ENCODE measurements around the gene MPST.
"Not testable (repeated sequence)": the region's sequence is repeated elsewhere in the genome, so short reads cannot be mapped to it uniquely, and the experiment has no call there.

The MPST gene

DNA sequence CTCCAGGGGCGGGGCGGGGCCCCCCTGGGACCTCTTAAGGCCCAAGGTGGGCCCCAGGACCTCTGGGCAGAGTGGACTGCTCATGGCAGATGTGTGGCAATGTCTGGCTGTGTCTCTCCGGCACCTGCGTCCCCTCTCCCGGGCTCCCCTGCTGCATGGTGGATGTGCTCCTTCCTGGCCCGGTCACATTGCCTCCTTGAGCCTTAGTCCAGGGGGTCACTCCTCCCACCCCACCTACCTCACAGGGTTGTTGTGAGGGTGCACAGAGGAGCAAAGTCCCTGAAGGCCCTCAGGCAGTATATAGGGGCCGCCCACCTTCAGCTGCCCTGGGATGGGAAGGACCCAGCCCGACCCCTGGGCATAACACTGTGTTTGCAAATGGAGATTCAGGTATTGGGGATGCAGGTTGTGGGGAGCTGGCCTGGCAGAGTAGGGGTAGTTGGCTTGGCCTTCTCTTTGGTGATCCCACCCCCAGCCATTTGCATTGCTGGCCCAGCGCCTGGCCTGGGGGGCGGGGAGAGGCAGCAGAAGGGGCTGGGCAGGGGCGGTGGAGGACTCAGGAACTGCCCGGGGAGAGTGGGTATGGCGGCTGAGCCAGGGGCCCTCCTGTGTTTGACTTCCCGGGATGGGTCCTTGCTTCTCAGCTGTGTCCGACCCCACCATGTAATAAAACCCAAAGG lies 43.3 kb downstream of the MPST start:
- DNase-seq, result no peak

DNA sequence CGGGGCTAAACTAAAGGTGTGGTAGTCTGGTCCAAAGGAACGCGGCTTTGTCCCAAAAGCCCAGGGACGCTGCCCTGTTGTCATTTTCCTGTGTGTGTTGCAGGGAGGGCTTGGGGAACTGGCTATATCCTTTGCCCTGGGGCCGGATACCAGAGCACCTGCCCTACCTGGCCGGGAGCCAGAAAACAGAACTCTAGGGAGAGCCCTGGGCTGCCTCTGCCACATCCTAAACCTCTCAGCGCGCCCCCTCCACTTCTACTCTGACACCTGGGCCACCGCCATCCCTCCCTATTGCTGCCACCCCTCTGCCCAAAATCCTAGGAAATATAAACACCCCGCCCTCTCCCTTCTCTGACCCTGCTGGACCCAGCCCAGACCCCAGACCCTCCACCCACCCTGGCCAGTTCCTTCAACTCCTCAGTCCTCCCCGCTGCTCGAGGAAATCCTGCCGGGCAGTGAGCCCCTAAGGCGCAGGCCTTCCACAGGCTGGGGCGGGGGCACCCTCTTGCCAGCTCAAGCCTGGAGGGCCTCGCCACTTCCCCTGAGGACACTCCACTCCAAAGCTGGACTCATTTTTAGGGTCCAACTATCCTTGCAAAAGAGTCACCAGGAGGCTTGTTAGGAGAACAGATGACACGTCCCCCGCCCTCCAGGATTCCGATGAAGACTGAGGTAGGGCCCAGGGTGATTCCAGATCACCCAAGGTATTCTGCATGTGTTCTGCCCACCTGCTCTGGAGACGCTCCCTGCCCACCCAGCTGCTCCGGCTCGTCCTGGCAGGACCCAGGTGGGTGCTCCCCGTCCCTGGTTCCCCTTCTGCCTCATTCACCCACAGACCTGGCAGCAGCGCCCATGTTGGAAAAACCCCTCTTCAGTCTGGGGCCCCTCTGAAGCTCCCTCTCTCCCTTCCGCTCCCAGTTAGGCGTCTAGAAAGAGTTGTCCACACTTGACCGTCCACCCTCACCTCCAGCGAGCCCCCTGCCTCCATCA lies 44.2 kb downstream of the MPST start:
- DNase-seq, result no peak

DNA sequence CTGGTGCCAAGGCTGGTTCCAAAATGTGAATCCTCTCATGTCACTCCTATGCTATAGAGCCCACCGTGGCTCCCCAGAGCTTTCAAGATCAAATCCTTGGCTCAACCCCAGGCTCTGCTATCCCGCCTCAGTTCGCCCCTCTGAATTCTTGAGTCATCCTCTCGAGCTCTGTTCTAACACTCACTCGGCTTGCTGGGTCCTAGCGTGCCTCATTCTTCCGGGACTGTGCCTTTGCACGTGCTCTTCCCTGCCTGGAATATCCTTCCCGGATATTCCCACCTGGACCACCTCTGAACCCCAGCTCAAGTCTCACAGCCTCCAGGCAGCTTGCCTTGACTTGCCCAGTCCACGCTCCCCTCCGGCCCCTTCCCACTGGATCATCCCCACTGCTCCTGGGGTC lies 45.0 kb downstream of the MPST start:
- no peak for DNase-seq

DNA sequence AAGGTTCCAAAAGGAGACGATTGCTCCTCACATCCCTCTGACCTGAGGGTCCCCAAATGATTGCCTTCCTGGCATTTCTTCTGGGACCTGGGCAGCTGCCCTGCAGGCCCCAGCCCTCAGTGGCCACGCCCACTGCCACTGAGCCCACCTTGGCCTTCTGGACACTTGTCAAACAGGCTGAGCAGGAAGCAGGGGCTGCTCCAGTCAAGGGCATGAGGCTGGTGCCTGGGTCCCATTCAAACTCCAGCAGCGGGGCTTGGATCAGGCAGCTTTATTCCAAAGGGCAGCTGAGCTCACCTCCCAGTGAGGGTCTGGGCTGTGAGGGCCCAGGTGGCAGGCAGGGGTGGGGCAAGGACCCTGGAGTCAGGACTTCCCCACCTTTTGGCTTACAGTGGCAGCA lies 45.6 kb downstream of the MPST start:
- DNase-seq, result no peak

DNA sequence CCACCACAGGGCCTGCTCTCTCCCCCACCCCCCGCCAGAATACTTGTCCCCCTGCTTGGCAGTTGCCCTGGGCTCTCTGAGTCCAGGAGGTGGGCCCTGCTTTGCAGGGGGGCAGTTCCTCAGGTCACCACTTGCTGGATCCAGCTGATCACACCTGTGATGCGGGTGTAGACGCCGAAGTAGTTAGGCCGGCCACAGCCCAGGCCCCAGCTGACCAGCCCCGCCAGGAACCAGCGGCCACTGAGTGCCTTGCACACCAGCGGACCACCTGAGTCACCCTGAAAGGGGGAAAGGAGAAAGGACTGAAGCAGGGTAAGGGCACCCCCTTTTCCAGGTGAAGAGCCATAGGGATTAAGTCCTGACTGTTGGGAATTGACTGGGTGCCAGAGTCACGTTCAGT lies 46.4 kb downstream of the MPST start:
- no peak for DNase-seq

DNA sequence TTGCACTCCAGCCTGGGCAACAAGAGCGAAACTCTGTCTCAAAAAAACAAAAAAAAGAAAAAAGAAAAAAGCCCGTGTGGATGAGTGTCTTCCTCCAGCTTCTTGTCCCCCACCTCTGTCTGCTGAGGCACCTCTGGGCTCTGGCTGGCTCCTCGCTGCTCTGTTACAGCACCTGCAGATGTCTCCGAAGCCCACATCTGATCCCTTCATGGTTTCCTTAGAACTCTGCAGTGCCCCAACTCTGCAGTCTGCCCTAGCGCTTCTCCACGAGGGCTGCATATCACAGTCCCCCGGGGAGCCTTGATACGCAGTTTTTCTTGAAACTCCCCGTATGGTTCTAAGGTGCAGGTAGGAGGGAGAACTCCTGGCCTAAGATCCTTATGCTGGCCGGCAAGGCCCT lies 47.9 kb downstream of the MPST start:
- DNase-seq, result no peak

DNA sequence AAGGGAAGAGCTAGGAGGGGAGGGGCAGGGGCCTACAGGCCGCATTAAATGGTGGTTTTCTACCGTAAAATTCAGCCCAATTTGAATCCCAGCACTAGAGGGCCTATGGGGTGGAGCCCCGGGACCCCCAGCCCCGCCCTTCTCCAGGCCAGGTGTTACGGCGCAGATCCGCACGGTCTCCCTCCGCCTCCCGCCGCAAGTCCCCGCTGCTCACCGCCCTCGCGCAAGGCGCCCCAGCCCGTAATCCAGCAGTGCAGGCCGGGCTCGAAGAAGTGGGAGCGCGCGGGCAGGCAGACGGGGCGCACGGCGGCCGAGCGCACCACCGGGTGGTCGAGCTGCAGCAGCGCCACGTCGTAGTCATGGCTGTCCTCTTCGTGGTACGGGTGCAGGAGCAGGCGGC lies 49.3 kb downstream of the MPST start:
- no peak for DNase-seq

DNA sequence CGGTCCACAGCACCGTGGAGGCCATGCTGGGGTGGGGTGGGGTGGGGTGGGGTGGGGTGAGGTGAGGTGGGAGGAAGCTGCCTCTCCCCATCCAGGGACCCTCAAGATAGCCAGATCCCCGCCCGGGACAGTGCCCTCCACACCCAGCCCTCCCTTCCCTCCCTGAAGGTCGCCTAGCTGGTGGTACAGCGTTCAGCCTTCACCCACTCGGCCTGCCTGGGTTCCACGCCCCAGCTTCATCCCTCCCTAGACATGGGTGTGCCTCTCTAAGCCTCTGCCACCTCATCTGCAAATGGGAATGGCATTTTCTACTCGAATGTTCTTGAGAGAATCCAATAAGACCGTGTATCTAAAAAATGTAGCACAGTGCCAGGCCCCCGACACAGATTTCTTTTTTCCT lies 49.8 kb downstream of the MPST start:
- DNase-seq, result no peak

DNA sequence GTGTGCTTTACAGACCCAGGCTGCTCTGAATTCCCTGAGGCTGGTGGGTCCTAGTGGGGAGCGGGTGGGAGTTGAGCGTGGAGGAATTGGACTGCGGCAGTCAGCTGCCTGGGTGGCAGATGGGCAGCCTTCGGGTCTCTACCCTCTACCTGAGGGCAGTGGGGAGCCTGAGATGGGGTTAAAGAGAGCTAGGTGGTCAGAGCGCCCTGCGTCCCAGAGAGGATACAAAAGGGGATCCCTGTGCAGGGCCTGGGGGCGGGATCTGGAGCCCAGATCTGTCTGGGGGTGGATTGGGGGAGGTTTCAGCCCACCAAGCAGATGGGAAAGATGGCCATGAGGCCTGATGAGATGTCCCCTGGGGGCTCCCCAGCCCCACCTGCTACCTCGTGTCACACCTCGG lies 50.2 kb downstream of the MPST start:
- DNase-seq, result no peak

DNA sequence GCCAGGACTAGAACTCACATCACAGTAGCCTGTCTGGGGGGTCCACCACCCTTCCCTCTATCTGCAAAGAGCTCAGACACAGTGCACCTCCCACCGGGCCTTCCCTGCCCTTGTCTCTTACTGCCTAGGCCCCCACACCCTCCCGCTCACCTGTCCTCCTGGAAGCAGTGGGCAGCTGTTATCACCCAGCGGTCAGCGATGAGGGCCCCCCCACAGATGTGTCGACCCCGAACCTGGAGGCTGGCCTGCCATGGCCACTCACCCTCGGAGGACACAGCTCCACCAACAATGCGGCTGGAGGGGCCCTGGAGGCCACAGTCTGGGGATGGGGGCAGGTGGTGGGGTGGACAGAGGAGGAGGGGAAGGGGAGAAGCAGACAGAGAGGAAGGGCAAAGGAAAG lies 50.8 kb downstream of the MPST start:
- no peak for DNase-seq

DNA sequence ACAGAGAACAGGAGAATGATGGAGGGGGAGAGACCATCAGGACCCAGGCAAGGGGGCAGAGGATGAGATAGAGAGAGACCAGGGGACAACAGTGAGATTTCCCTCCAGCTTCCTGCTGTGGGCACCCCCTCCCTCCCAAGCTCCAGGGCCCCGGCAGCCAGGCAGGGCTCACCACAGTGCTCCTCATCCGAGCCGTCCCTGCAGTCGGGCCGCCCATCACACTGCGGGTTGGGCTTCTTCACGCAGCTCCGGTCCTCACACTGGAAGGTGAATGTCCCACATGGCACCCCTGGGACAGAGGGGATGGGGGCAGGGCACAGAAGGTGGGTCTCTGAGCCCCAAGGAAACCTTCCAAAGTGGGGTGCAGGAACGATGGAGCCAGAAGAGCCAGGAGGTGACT lies 51.2 kb downstream of the MPST start:
- no peak for DNase-seq

DNA sequence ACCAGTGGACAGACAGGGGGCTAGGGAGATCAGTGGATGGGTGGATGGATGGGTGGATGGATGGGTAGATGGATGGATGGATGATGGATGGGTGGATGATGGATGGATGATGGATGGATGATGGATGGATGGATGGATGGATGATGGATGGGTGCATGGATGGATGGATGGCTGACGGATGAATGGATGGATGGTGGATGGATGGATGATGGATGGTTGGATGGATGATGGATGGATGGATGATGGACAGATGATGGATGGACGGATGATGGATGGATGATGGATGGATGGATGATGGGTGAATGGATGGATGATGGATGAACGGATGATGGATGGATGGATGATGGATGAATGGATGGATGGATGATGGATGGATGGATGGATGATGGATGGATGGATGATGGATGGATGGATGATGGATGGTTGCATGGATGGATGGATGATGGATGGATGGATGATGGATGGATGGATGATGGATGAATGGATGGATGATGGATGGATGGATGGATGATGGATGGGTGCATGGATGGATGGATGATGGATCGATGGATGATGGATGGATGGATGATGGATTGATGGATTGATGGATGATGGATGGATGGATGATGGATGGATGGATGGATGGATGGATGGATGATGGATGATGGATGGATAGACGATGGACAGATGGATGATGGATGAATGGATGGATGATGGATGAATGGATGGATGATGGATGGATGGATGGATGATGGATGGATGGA lies 52.5 kb downstream of the MPST start:
- DNase-seq, result not testable (repeated sequence)

DNA sequence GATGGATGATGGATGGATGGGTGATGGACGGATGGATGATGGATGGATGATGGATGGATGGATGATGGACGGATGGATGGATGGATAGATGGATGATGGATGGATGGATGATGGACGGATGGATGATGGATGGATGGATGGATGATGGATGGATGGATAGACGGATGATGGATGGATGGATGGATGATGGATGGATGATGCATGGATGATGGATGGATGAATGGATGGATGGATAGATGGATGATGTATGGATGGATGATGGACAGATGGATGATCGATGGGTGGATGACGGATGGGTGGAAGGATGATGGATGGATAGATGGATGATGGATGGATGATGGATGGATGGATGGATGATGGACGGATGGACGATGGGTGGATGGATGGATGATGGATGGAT lies 53.1 kb downstream of the MPST start:
- no peak for DNase-seq

DNA sequence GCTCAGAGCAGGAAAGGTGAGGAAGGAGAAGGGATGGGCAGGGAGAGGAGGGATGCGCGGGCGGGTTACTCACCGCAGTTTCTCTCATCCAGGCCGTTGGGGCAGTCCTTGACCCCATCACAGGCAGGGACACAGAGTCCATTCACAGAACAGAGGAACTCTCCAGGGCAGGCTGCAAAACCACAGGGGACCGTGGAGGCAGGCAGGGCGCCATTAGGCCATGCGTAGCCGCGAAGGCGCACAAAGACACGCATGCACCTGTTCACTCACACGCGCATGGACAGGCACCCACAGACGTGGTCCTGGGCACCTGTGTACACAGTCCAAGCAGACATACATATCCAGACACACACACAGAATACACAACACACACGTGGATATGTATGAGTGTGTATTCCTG lies 55.0 kb downstream of the MPST start:
- DNase-seq, result no peak

DNA sequence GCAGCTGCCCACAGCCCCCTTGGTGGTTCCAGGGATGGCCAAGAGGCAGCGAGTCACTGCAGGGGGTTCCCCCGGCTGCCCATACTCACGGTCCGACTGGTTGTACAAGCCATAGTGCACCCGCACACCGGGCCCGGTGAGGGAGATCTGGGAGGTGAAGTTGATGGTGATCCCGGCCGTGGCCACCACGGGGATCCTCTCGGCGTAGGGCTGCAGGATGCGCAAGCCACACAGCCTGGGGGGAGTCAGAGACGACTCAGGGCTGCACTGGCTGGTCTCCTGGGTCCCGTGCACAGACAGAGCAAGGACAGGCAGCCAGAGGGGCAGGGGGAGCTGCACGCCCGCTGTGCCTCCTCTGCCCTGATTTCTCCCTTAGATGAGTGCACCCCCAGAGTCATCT lies 55.5 kb downstream of the MPST start:
- DNase-seq, result no peak

DNA sequence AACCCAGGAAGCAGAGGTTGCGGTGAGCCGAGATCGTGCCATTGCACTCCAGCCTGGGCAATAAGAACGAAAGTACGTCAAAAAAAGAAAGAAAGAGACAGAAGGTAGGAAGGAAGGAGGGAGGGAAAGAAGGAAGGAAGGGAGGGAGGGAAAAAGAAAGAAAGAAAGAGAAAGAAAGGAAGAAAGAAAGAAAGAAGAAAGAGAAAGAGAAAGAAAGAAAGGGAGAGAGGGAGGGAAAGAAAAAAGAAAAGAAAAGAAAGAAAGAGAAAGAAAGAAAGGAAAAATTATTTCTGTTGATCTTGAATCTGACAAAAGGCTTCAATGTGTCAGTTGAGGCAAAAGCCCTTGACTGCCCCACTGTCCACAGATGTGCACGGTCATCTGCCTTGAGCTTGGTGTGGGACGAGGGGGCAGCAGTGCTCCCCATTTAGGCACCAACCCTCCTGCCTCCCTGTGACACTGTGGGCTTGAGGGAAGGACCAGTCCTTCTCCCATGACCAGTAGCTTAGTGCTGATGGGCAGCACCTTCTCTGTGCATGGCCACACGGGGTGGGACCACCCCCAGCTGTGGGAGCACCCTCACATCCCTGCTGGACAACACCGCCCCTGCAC lies 56.4 kb downstream of the MPST start:
- DNase-seq, result no peak

DNA sequence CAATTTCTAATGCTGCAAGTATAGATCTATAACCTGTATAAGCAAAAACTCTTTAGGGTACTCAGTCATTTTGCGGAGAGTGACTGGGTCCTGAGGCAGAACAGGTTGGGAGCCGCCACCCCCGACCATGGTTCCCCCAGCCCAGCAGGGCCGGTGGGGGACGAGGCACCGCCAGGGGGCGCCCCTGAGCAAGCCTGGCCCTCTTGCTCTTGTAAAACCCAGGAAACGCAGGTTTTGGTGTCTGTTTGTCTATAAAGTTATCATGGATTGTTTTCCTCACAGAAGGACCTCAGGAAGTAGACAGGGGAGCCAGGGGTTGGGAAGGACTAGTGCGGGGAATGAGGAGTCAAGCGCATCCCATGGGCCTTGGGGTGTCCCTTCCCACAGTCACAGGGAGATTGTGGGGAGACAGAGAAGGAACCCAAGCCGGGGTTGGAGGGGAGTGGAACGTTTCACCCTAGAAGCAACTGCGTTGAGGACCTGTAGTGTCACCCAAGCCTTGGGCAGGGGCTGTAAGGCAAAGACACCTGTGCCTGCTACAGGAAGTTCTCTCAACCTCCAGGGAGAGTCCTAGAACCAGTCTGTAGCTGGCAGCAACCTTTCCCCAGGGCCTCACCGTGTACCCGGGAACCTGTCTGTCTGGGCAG lies 58.4 kb downstream of the MPST start:
- peak; percentile 47 for DNase-seq

DNA sequence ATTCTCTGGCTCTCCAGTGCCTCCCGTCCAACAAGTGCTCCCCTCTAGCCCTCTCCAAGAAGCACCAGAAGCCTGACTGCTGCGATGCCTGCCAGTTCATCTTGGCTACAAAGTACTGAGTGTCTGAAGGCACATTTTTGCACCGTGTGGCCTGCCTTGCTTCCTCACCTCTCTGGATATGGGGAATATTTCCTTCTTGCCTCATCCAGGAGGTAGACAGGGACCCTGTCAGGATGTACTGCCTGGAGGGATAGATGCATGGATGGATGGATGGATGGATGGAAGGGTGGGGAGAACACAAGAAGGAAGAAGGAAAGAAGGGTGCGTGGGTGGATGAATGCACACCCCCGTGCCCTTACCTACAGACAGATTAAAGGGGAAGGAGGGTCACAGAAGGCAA lies 59.6 kb downstream of the MPST start:
- no peak for DNase-seq

Measured in EL (cell line).